GM18517 (cell line): Measurements from ENCODE around the gene TBC1D3.
"Not testable (repeated sequence)": the region's sequence is repeated elsewhere in the genome, so short reads cannot be mapped to it uniquely, and the experiment has no call there.

Source experiments
- ATAC-seq: cut with Tn5 transposase; IDR thresholded peaks from one replicate; pipeline ENCODE4 v1.9.1; 2021; ENCODE audit warnings: mild to moderate bottlenecking, moderate library complexity; ENCODE audit not compliant: unreplicated experiment

TBC1D3 gene

DNA sequence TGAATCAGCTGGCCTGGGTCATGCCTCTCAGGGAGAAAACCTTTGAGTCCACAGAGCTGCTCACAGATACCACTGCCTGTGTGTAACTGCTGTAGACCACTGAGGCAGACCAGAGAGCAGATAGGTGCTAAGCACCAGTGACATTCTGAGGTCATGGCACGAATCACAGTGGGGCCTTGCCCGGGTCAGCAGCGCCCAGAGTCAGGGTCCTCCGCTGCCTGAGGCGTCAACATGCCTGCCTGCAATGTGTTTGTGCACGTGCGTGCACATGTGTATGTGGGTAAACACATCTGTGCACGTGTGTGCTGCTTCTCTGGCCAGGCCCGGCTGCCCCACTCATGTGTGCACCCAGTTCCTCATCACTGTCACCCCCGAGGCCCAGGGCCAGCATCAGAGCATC, at the start of gene TBC1D3:
TSS of gene TBC1D3 (minus strand) at position 101 of the 400 bp plus-strand sequence. CDS start 1,526 bp downstream, outside the sequence.
- ATAC-seq = not testable (repeated sequence)

DNA sequence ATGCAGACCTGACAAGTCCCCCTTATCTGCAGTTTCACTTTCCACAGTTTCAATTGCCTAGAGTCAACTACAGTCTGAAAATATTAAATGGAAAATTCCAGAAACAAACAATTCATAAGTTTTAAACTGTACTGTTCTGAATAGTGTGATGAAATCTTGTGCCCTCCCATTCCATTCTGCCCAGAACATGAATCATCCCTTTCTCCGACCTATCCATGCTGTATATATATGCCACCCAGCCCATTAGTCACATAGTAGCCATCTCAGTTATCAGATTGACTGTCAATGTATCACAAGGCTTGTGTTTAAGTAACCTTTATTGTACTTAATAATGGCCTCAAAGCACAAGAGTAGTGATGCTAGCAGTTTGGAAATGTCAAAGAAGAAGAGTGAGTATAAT, 40.4 kb upstream of the TBC1D3 start:
- ATAC-seq = not testable (repeated sequence)

DNA sequence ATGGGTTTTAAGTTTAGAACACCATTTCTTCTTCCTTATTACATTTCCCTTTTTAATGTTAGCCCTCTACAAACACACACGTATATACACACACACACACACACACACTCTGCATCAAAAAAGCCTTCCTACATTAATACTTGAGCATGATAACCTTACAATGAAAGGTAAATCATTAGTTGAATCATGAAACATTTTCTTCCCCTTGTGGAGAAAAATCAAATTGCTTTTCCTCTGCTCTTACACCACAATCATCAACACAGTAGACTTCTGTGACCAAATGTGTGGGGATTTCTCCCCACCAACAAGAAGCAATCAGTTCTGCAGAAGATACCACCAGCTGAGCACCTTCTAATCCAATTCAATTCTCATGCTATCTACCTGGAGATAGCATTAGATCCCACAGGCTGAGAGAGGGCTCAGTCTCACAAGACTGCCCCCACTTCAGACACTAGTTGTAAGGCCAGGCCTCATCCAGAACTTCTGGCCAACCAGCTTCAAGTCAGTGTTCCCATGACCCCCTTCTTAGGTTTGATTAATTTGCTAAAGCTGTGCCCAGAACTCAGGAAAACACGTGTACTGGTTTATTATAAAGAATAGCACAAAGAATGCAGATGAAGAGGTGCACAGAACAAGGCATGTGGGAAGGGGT, 33.6 kb upstream of the TBC1D3 start:
- not testable (repeated sequence) for ATAC-seq

DNA sequence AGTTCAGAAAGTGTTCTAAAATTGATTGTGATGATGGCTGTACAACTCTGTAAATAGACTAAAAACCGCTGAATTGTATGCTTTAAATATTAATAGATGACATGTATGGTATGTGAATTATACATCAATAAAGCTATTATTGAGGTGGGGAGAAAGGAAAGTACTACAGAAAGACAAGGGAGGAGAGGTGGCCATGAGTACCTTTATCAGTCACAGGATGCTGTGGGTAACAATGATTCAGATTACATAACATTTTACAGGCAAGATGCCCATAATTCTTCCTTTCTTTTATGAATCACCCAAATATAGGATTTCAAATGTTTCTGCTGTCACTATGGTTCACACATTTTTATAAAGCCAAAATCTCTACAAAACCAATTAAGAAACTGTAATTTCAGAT, 28.5 kb upstream of the TBC1D3 start:
- ATAC-seq = not testable (repeated sequence)

DNA sequence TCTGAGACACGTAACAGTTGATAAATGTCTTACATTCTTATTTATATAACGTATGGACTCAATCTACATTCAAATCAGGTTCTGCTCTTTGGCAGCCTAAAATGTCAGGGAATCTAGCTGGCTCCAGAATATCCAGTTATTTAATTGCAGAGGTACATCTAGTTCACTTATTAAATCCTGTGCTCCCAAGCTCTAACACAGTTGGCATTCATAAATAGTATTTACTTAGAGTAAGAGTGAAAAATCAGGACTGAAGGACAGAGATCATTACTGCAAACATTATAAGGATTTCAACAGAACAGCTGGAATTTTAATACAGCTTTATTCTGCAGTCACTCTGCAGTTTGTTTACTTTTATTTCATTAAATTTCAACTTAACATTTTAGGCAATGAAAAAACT, 7.9 kb upstream of the TBC1D3 start:
- ATAC-seq = not testable (repeated sequence)

DNA sequence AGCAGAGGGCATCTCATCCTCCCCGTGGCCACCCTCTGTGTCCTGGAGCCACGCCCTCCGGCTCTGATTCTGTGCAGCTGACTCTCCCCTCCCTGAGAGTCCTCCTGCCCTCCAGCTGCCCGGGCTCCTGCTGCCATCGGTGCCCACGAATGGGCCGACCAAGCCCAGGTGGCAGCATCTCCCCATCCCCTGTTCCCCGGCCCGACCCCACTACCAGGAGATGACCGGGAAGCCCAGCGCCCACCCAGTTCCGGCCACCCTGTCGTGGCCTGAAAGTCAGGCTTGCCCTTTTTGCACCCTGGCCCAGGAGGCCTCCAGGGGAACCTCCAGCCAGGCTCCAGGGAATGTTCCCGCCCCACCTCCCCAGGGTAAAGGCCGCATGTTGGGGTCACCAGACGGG, 57.5 kb downstream of the TBC1D3 start:
- not testable (repeated sequence) for ATAC-seq
